GM19193 (cell line): ENCODE data around the gene ZNF182.

Experiments
- POLR2A ChIP-seq: IDR thresholded peaks from 4 replicates; pipeline ENCODE4 v1.6.1; 2011; ENCODE audit not compliant: insufficient read depth, insufficient read length; ENCODE audit errors: extremely low read depth

Gene ZNF182

GRCh38 chrX:48001260-48001659, 2.5 kb downstream of the ZNF182 start:
- TF ChIP-seq POLR2A: no peak

- TF ChIP-seq POLR2A: no peak
Measured at GRCh38 chrX:47992669-47993068, 11.1 kb downstream of the ZNF182 start.

GRCh38 chrX:47992095-47992380, 11.8 kb downstream of the ZNF182 start:
- no peak for TF ChIP-seq POLR2A

DNA sequence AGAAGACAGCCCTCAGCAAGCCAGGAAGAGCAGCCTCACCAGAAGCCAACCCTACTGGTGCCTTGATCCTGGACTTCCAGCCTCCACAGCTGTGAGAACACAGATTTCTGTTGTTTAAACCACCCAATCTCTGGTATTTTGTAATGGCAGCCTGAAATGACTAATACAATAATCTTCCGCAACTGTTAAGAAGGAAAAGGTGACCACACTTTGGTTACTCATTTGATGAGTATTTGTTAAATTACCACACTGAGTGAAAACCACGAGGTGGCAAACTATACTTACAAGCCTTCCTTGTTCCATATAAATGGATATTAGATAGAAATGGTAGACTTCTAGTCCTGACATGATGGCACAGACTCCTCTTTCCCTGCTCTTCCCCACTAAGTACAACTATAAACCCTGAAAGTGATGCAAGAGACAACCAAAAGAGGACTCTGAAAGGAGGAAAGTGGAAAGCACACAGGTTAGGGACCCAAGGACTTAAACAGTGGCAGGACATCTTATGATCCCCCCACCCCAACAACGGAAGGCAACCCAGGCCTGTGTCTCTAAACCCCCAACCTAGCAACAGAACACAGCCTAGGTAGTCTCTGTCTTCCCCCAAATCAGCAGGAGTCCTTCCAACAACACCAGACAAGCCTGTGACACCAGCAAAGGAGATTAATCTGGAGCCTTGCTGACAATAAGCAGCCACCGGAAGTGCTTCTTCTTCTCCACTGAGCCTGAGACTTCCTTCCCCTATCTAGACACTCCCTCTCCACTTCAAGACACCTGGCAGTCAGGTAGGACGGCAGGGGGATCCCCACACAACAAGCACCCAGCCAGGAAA, 12.3 kb downstream of the ZNF182 start:
- no peak for TF ChIP-seq POLR2A

DNA sequence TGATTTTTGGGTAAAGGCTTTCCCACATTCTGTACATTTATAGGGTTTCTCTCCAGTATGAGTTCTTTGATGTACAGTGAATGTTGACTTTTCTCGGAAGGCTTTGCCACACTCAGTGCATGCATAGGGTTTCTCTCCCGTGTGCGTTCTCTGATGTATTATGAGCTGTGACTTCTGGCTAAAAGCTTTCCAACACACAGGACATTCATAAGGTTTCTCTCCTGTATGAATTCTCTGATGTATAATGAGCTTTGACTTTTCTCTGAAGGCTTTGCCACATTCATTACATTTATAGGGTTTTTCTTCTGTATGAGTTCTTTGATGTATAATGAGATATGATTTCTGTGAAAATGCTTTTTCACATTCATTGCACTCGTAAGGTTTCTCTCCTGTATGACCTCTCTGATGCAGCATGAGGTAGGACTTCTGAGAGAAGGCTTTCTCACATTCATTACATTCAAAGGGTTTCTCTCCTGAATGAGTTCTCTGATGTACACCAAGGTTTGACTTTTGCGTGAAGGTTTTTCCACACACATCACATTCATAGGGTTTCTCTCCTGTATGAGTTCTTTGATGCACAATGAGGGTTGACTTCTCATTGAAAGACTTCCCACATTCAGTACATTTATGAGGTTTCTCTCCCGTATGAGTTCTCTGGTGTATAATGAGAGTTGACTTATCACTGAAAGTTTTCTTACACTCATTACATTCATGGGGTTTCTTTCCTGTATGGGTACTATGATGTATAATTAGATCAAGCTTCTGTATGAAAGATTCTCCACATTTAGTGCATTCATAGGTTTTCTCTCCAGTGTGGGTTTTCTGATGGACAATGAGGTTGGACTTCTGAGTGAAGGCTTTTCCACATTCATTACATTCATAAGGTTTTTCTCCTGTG, 27.3 kb downstream of the ZNF182 start:
- no peak for TF ChIP-seq POLR2A

DNA sequence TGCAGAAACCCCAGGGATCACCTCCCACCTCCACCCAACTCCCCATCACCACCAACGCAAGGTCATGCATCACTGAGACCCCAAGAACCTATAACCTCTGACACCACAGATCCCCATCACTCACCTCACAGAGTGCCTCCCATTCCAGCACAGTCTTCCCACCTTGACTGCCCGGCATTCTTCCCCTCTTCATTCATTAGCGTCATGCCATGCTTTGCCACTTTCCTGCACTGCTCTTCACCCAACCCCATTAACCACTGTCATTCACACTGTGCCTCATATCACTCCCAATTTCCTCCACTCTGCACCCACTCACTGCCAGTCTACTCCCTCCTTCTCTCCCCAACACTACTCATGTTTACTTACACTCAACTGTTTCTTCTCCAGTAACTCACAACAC, 30.6 kb downstream of the ZNF182 start:
- no peak for TF ChIP-seq POLR2A

- no peak for TF ChIP-seq POLR2A
Measured at GRCh38 chrX:47960406-47960805, 43.4 kb downstream of the ZNF182 start.

- no peak for TF ChIP-seq POLR2A
Measured at GRCh38 chrX:47958761-47959342, 44.9 kb downstream of the ZNF182 start.

GRCh38 chrX:47956016-47956415, 47.8 kb downstream of the ZNF182 start:
- TF ChIP-seq POLR2A: no peak

GRCh38 chrX:47941423-47941822, 62.4 kb downstream of the ZNF182 start:
- TF ChIP-seq POLR2A: no peak

DNA sequence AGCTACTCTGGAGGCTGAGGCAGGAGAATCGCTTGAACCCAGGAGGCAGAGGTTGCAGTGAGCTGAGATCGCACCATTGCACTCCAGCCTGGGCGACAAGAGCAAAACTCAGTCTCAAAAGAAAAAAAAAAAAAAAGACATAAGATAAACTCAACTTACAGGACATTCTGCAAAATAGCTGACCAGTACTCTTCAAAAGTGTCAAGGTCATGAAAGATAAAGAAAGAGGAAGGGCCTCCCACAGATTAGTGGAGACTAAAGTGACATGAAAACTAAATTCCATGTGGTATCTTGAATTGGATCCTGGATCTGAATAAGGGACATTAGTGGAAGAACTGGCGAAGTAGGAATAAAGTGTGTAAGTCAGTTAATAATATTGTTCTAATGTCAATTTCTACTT, 63.3 kb downstream of the ZNF182 start:
- TF ChIP-seq POLR2A: no peak

DNA sequence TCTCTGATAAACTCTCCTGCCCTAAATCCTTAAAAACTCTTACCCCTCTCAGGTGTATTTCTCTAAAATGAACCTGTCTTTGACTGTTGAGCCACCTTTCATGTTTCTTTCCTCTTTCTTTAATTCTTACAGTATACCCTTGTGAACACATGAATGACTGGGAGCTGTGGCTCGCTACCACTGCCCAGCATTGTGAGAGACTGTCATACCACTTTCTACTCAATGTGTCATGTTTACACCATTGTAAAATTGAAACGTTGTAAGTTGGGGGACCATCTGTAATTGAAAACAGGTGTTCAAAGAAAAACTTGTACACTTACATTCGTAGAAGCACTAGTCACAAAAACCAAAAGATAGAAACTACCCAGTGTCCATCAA, 66.9 kb downstream of the ZNF182 start:
- TF ChIP-seq POLR2A: no peak

DNA sequence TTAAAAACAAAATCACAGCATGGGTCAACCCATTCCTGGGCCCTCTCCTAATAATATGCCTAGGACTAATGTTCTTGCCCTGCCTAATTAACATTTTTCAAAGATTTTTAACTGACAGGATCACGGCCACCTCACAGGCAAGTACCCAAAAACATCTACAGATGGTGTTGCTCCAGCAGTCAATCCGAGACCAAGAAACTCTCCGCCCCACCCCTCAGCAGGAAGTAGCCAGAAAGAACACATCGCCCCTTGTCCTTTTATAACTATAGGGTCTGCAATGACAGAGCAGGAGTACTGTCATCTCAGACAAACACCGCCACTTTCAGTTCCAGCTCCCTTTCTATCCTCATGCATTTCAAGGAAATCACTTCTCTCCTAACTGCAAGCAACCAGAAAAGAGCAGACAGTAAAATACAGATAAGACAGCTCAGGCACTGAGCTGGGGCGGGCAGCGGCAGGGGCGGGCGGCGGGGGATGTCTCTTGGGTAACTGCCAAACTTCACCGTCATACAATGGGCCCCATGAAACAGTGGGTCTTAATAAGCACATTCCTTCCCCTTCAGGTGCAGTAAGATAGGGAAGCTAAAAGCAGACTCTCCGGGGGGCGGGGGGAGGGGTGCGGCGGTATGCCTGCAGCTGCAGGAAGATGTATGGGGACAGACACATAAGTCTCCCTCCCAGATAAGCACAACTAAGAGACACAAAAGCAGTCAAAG, 67.4 kb downstream of the ZNF182 start:
- TF ChIP-seq POLR2A: no peak

- no peak for TF ChIP-seq POLR2A
Measured at GRCh38 chrX:47933946-47934345, 69.8 kb downstream of the ZNF182 start.

- TF ChIP-seq POLR2A: no peak
Measured at GRCh38 chrX:47927212-47927611, 76.6 kb downstream of the ZNF182 start.
